ENCODE results near the gene PARP1. TPM values are rescaled to one million over a fixed set of nuclear protein-coding genes. Genes with fewer than 3 reads are reported as not detected.

The PARP1 gene
- total RNA-seq (2021) = 263 TPM in 2 replicates
- percentile 93 among the genes with signal in this experiment for Bru-seq, nascent RNA
- percentile 89 among the genes with signal in this experiment for BruChase-seq, experiment 1, labeled RNA remaining after a 2-hour chase
- percentile 96 among the genes with signal in this experiment for BruChase-seq, experiment 2, labeled RNA remaining after a 6-hour chase
- long read RNA-seq, transcript PARP1-203 (23 exons, 3,958 nt) = major isoform, 703 of 796 reads
- long read RNA-seq, partial matches to known transcripts = 63 of 796 reads
- long read RNA-seq, other reads (novel, unspliced or antisense) = 30 of 796 reads

- H3K27ac ChIP-seq (ENCODE audit: low read depth, low read length, poor library complexity, severe bottlenecking) = peak within 1 kb of the TSS; percentile 91
- ChIA-PET POLR2A (ENCODE audit: low non-redundant PET) (interaction anchor here (0.6 kb wide), 1 partner anchor 99 kb away, joined by 4 read pairs; the partner anchor contains the start of gene LIN9), CTCF (interaction anchor here (0.6 to 0.9 kb wide), 8 partner anchors 9 to 1938 kb away, joined by 3 to 7 read pairs (median 4); no protein-coding TSS in a partner anchor)
- H3K4me1 ChIP-seq (ENCODE audit: insufficient read depth, low read length, poor library complexity, severe bottlenecking) = peaks cover 33% of the 10 kb centered on the region
- BruUV-seq (replicated peaks) = no TSS peak
- DNase-seq (ENCODE audit: low spot score) = peak; percentile 96
- intact Hi-C loops (cut with micrococcal nuclease; ENCODE audit: unreplicated experiment) = no loop called here
- no peaks in the 10 kb centered on the region for H3K36me3 ChIP-seq (ENCODE audit: insufficient read depth, low read length, poor library complexity, severe bottlenecking)
- H3K27me3 ChIP-seq (replicated peaks; ENCODE audit: insufficient read depth, low read depth, low read length, poor library complexity) = no peaks in the 10 kb centered on the region
- peak within 1 kb of the TSS; percentile 92 for H3K4me3 ChIP-seq (ENCODE audit: low read depth, low read length, poor library complexity, severe bottlenecking)
- TF ChIP-seq CTCF (conservative IDR thresholded peaks at IDR 0.05; ENCODE audit: low read depth, low read length) (peak; percentile 54; the same call in 1 of the 2 replicates), EZH2 (IDR thresholded peaks at IDR 0.05; ENCODE audit: borderline replicate concordance, low read depth, low read length, poor library complexity, severe bottlenecking) (no peak)
- no peaks in the 10 kb centered on the region for H3K9me3 ChIP-seq (ENCODE audit: low read depth, low read length, poor library complexity, severe bottlenecking)
Measured at GRCh38 chr1:226407497-226408284, at the start of gene PARP1. Gene PARP1 (minus strand): TSS chr1:226408093. CDS start chr1:226407929, 164 bp downstream.

- H3K36me3 ChIP-seq (ENCODE audit: insufficient read depth, low read length, poor library complexity, severe bottlenecking) = no peaks in the 10 kb centered on the region
- no peak overlapping the region for H3K4me3 ChIP-seq (ENCODE audit: low read depth, low read length, poor library complexity, severe bottlenecking)
- peak; percentile 50 for TF ChIP-seq CTCF (conservative IDR thresholded peaks at IDR 0.05; ENCODE audit: low read depth, low read length)
- no peak for TF ChIP-seq EZH2 (IDR thresholded peaks at IDR 0.05; ENCODE audit: borderline replicate concordance, low read depth, low read length, poor library complexity, severe bottlenecking)
- peak; percentile 40 for DNase-seq (ENCODE audit: low spot score)
- H3K9me3 ChIP-seq (ENCODE audit: low read depth, low read length, poor library complexity, severe bottlenecking) = no peaks in the 10 kb centered on the region
- peaks cover 11% of the 10 kb centered on the region for H3K4me1 ChIP-seq (ENCODE audit: insufficient read depth, low read length, poor library complexity, severe bottlenecking)
- ChIA-PET POLR2A (ENCODE audit: low non-redundant PET) (no interaction called here), CTCF (interaction anchor here (1.0 kb wide), 1 partner anchor 9 kb away, joined by 3 read pairs; no protein-coding TSS in a partner anchor)
- H3K27me3 ChIP-seq (replicated peaks; ENCODE audit: insufficient read depth, low read depth, low read length, poor library complexity) = no peaks in the 10 kb centered on the region
- no TSS peak for BruUV-seq (replicated peaks)
- intact Hi-C loops (cut with micrococcal nuclease; ENCODE audit: unreplicated experiment) = no loop called here
- no peak overlapping the region for H3K27ac ChIP-seq (ENCODE audit: low read depth, low read length, poor library complexity, severe bottlenecking)
Measured at GRCh38 chr1:226457307-226457712, 49.4 kb upstream of the PARP1 start.

- TF ChIP-seq EZH2 (IDR thresholded peaks at IDR 0.05; ENCODE audit: borderline replicate concordance, low read depth, low read length, poor library complexity, severe bottlenecking) = no peak
- no peak for TF ChIP-seq CTCF (conservative IDR thresholded peaks at IDR 0.05; ENCODE audit: low read depth, low read length)
- CTCF ChIA-PET = no interaction called here
- no peak for DNase-seq (ENCODE audit: low spot score)
Measured at GRCh38 chr1:226455843-226456242, 48.0 kb upstream of the PARP1 start.

More at GRCh38 chr1:226455843-226456242, 48.0 kb upstream of the PARP1 start:
- BruUV-seq (replicated peaks) = no TSS peak
- Histone ChIP-seq H3K9me3 (ENCODE audit: low read depth, low read length, poor library complexity, severe bottlenecking) (no peaks in the 10 kb centered on the region), H3K27me3 (replicated peaks; ENCODE audit: insufficient read depth, low read depth, low read length, poor library complexity) (no peaks in the 10 kb centered on the region), H3K4me1 (ENCODE audit: insufficient read depth, low read length, poor library complexity, severe bottlenecking) (peaks cover 11% of the 10 kb centered on the region), H3K36me3 (ENCODE audit: insufficient read depth, low read length, poor library complexity, severe bottlenecking) (no peaks in the 10 kb centered on the region), H3K27ac (ENCODE audit: low read depth, low read length, poor library complexity, severe bottlenecking) (no peak overlapping the region), H3K4me3 (ENCODE audit: low read depth, low read length, poor library complexity, severe bottlenecking) (no peak overlapping the region)
- POLR2A ChIA-PET (ENCODE audit: low non-redundant PET) = no interaction called here
- intact Hi-C loops (cut with micrococcal nuclease; ENCODE audit: unreplicated experiment) = no loop called here

All from A673 (cell line).